Dermis microvascular lymphatic vessel endothelial cell (primary cell): ENCODE measurements around the gene KLK11. TPM values are rescaled to one million over a fixed set of nuclear protein-coding genes. Genes with fewer than 3 reads are reported as not detected.

Experiments
- DNase-seq, 2 donors: peaks; one replicate each; pipeline versions ENCODE4 v3.0.0 to v3.0.0-alpha.2; 2010; ENCODE audit warnings: low read depth in 2 of 2
- total RNA-seq: library from RNA; depleted of rRNA; stranded (reverse); fragments of >200 nt; gene quantifications from 2 replicates; pipeline ENCODE4 v1.2.1, GENCODE V29; 2014

KLK11 gene
- not detected in 2 replicates for total RNA-seq

GRCh38 chr19:51026554-51026831, at the start of gene KLK11:
Gene KLK11 (minus strand): TSS chr19:51026616. CDS start chr19:51025631, 985 bp downstream.
- no peak for DNase-seq

GRCh38 chr19:51075998-51076397, 49.6 kb upstream of the KLK11 start:
- DNase-seq = no peak

GRCh38 chr19:51071095-51071405, 44.6 kb upstream of the KLK11 start:
- DNase-seq = no peak

GRCh38 chr19:51070334-51071094, 44.1 kb upstream of the KLK11 start:
- no peak for DNase-seq

GRCh38 chr19:51066393-51067186, 40.2 kb upstream of the KLK11 start:
- DNase-seq = no peak

GRCh38 chr19:51065221-51065960, 39.0 kb upstream of the KLK11 start:
- DNase-seq = no peak

- DNase-seq = no peak
Observed at GRCh38 chr19:51064534-51065220, 38.3 kb upstream of the KLK11 start, which contains the start of gene KLK13. Gene KLK13 (minus strand): TSS chr19:51065092. CDS start chr19:51065067, 25 bp downstream.

GRCh38 chr19:51063664-51064063, 37.2 kb upstream of the KLK11 start:
- DNase-seq = no peak

GRCh38 chr19:51060973-51061372, 34.6 kb upstream of the KLK11 start:
- DNase-seq = no peak

GRCh38 chr19:51060336-51060735, 33.9 kb upstream of the KLK11 start:
- no peak for DNase-seq

- DNase-seq = no peak
Observed at GRCh38 chr19:51059715-51060114, 33.3 kb upstream of the KLK11 start.

- DNase-seq = no peak
Observed at GRCh38 chr19:51055866-51056265, 29.4 kb upstream of the KLK11 start.

- no peak for DNase-seq
Observed at GRCh38 chr19:51047031-51047335, 20.6 kb upstream of the KLK11 start.

GRCh38 chr19:51044327-51044726, 17.9 kb upstream of the KLK11 start:
- no peak for DNase-seq

GRCh38 chr19:51043497-51043896, 17.1 kb upstream of the KLK11 start:
- no peak for DNase-seq

GRCh38 chr19:51040151-51040550, 13.7 kb upstream of the KLK11 start:
- no peak for DNase-seq

GRCh38 chr19:51036519-51036918, 10.1 kb upstream of the KLK11 start:
- DNase-seq = no peak

- no peak for DNase-seq
Observed at GRCh38 chr19:51034704-51035103, 8.3 kb upstream of the KLK11 start, which contains the start of gene KLK12. Gene KLK12 (minus strand): TSS chr19:51035002. CDS start chr19:51034621, 381 bp downstream.

GRCh38 chr19:51031880-51032225, 5.4 kb upstream of the KLK11 start:
- DNase-seq = no peak

- no peak for DNase-seq
Observed at GRCh38 chr19:51031220-51031879, 4.9 kb upstream of the KLK11 start.

GRCh38 chr19:51030631-51031030, 4.2 kb upstream of the KLK11 start:
- no peak for DNase-seq

GRCh38 chr19:51029718-51030117, 3.3 kb upstream of the KLK11 start:
- DNase-seq = no peak
